ENCODE data around the gene USP4.
A peak's percentile ranks its signal among the peaks of the same experiment; 100 is the strongest.

DNA sequence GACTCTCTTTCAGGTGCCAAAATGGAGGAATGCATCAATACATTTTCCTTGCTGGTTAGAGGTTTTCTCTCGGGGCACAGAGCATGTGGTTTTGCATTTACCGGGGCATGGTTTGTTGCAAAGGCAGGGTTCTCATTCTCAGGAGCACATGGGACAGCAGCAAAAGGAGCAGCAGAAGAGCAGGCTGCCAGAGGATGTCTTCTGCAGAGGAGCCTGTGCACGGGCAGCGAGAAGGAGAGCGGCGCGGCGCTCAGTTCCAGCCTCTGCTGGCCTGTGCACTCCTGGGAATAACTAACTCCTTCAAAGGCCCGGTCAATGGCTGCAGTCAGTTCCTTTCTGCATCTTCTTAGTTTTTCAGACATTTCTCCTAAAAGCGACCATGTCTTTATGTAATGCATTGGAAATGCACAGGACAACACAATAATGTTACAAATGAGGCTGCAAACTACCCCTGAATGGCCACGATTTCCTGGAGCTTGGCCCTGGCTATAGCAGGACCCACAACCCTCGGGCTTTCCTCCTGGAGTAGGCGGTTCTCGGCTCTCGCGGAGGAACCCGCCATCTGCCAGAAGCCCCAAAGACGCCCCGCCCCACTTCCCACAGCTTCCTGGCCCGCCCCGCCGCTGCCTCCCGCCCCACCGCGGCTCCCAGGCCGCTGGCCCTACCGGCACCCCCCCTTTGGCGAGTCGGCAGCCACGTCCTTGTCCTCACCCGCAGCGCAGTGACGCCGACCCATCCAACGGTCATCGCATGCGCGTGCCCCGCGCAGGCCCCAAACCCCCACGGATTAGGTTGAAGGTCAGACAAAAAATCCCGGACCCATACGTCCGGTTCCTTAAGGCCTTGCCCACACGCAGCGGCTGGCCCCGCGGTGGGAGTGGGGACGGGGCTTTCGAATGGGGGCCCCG lies 63.1 kb downstream of the USP4 start, which contains the start of gene C3orf62:
- TF ChIP-seq, protein P1, sequence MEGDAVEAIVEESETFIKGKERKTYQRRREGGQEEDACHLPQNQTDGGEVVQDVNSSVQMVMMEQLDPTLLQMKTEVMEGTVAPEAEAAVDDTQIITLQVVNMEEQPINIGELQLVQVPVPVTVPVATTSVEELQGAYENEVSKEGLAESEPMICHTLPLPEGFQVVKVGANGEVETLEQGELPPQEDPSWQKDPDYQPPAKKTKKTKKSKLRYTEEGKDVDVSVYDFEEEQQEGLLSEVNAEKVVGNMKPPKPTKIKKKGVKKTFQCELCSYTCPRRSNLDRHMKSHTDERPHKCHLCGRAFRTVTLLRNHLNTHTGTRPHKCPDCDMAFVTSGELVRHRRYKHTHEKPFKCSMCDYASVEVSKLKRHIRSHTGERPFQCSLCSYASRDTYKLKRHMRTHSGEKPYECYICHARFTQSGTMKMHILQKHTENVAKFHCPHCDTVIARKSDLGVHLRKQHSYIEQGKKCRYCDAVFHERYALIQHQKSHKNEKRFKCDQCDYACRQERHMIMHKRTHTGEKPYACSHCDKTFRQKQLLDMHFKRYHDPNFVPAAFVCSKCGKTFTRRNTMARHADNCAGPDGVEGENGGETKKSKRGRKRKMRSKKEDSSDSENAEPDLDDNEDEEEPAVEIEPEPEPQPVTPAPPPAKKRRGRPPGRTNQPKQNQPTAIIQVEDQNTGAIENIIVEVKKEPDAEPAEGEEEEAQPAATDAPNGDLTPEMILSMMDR (IDR thresholded peaks at IDR 0.05), result peak in 1 of 6 experiments; percentile 4
- TF ChIP-seq POLR2A (IDR thresholded peaks at IDR 0.05), result peak in 2 of 4 donors; percentile 29 to 58

Measured in esophagus squamous epithelium (tissue), 4 donors.